Smooth muscle cell (in vitro differentiated cells): ENCODE results near the gene SNED1. TPM values are rescaled to one million over a fixed set of nuclear protein-coding genes. Genes with fewer than 3 reads are reported as not detected.

Experiments used
- DNase-seq: peaks from one replicate; lab custom pipeline; 2025; ENCODE audit not compliant: unreplicated experiment; lab: John Stamatoyannopoulos, UW
- H2AFZ ChIP-seq: fragments of 200-600 bp; sonication (generic); 2 replicates; pipeline ENCODE4 v1.6.0; 2016; ENCODE audit warnings: antibody characterized with exemption, low read depth, mild to moderate bottlenecking
- H3F3A ChIP-seq: fragments of 200-600 bp; sonication (generic); 2 replicates; pipeline ENCODE4 v1.6.0; 2017; ENCODE audit warnings: antibody characterized with exemption, low read depth
- H3K27ac ChIP-seq: fragments of 200-600 bp; sonication (generic); 2 replicates; pipeline ENCODE4 v1.5.1; 2016; ENCODE audit warnings: low read depth, mild to moderate bottlenecking
- H3K27me3 ChIP-seq: fragments of 200-600 bp; sonication (generic); 2 replicates; pipeline ENCODE4 v1.6.1; 2016; ENCODE audit warnings: low read depth, mild to moderate bottlenecking
- H3K36me3 ChIP-seq: fragments of 200-600 bp; sonication (generic); 2 replicates; pipeline ENCODE4 v1.5.1; 2016; ENCODE audit warnings: low read depth
- H3K4me1 ChIP-seq: fragments of 200-600 bp; sonication (generic); 2 replicates; pipeline ENCODE4 v1.5.1; 2016; ENCODE audit warnings: low read depth
- H3K4me2 ChIP-seq: fragments of 200-600 bp; sonication (generic); 2 replicates; pipeline ENCODE4 v1.6.0; 2016; ENCODE audit warnings: mild to moderate bottlenecking
- H3K4me3 ChIP-seq: fragments of 200-600 bp; sonication (generic); 2 replicates; pipeline ENCODE4 v1.5.1; 2016; ENCODE audit warnings: mild to moderate bottlenecking
- H3K79me2 ChIP-seq: fragments of 200-600 bp; sonication (generic); 2 replicates; pipeline ENCODE4 v1.6.0; 2016; ENCODE audit warnings: low read depth, mild to moderate bottlenecking
- H3K9ac ChIP-seq: fragments of 200-600 bp; sonication (generic); 2 replicates; pipeline ENCODE4 v1.6.0; 2016; ENCODE audit warnings: low read depth
- H3K9me3 ChIP-seq: fragments of 200-600 bp; sonication (generic); replicated peaks from 2 replicates; pipeline ENCODE4 v1.5.1; 2016; ENCODE audit warnings: low read depth
- H4K20me1 ChIP-seq: fragments of 200-600 bp; sonication (generic); 2 replicates; pipeline ENCODE4 v1.6.0; 2016; ENCODE audit warnings: low read depth
- CTCF ChIP-seq: fragments of 200-600 bp; sonication (generic); IDR thresholded peaks from 2 replicates; pipeline ENCODE4 v1.5.1; 2017; ENCODE audit warnings: borderline replicate concordance, mild to moderate bottlenecking, antibody characterized with exemption; ENCODE audit not compliant: insufficient read depth, poor library complexity, severe bottlenecking
- WGBS: methylation state at CpG from one replicate; pipeline ENCODE4 v1.1.7; 2016; ENCODE audit warnings: low lambda C conversion rate; 5-methylcytosine and 5-hydroxymethylcytosine counted together
- polyA plus RNA-seq: library from polyadenylated mRNA; unstranded; fragments of >200 nt; fragmentation: Nextera tagmentation; extraction: Ambion mirVana; gene quantifications from 2 replicates; pipeline ENCODE4 v1.2.1, GENCODE V29; 2016
- total RNA-seq: library from RNA; depleted of rRNA; stranded (reverse); fragments of >200 nt; gene quantifications from 2 replicates; pipeline ENCODE4 v1.2.3, GENCODE V29; 2014

SNED1 gene
- total and polyA plus RNA-seq, 2 experiments from 2014 or later = 0.36 to 3.0 TPM

GRCh38 chr2:241068136-241068941, 69.9 kb downstream of the SNED1 start:
- Histone ChIP-seq H3K79me2 (no peaks in the 10 kb centered on the region), H2AFZ (no peak overlapping the region), H3K9ac (no peak overlapping the region), H3K27me3 (peaks cover 4% of the 10 kb centered on the region), H3K4me3 (no peak overlapping the region), H3K4me1 (no peaks in the 10 kb centered on the region), H3K9me3 (no peaks in the 10 kb centered on the region), H3F3A (no peaks in the 10 kb centered on the region), H3K36me3 (no peaks in the 10 kb centered on the region), H3K4me2 (no peak overlapping the region), H4K20me1 (no peaks in the 10 kb centered on the region), H3K27ac (no peak overlapping the region)
- WGBS = 88% methylated on average over 25 of the region's 25 CpGs
- no peak for TF ChIP-seq CTCF
- no peak for DNase-seq

GRCh38 chr2:241068942-241069810, 70.8 kb downstream of the SNED1 start:
- TF ChIP-seq CTCF = no peak
- Histone ChIP-seq H3K4me2 (no peak overlapping the region), H3K27ac (no peak overlapping the region), H3K9me3 (no peaks in the 10 kb centered on the region), H2AFZ (no peak overlapping the region), H3K79me2 (no peaks in the 10 kb centered on the region), H3F3A (no peaks in the 10 kb centered on the region), H3K4me1 (no peaks in the 10 kb centered on the region), H3K4me3 (no peak overlapping the region), H3K36me3 (no peaks in the 10 kb centered on the region), H4K20me1 (no peaks in the 10 kb centered on the region), H3K27me3 (peaks cover 3% of the 10 kb centered on the region), H3K9ac (no peak overlapping the region)
- DNase-seq = no peak
- 93% methylated on average over 25 of the region's 28 CpGs for WGBS

DNA sequence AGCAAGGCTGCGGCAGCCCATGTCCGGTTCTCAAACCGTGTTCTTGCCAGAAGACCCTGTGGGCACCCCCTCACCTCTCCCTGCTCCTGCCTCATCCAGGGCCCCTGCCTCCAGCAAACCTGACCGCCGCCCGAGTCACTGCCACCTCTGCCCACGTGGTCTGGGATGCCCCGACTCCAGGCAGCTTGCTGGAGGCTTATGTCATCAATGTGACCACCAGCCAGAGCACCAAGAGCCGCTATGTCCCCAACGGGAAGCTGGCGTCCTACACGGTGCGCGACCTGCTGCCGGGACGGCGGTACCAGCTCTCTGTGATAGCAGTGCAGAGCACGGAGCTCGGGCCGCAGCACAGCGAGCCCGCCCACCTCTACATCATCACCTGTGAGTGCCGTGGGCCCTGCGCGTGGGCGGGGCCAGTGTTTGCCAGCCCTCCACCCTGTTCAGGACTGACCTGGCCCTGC, 71.4 kb downstream of the SNED1 start:
- Histone ChIP-seq H3K9ac (no peak overlapping the region), H3K27me3 (no peaks in the 10 kb centered on the region), H3K4me1 (no peaks in the 10 kb centered on the region), H3F3A (no peaks in the 10 kb centered on the region), H3K36me3 (no peaks in the 10 kb centered on the region), H3K27ac (no peak overlapping the region), H2AFZ (no peak overlapping the region), H3K4me3 (no peak overlapping the region), H3K79me2 (no peaks in the 10 kb centered on the region), H3K4me2 (no peak overlapping the region), H4K20me1 (no peaks in the 10 kb centered on the region), H3K9me3 (no peaks in the 10 kb centered on the region)
- TF ChIP-seq CTCF = no peak
- DNase-seq = no peak
- 71% methylated on average over 26 of the region's 26 CpGs for WGBS
